Measurements from ENCODE around the gene DAPK1.

Gene DAPK1

GRCh38 chr9:87557996-87558395 is 60.3 kb downstream of the DAPK1 start:
- DNase-seq = no peak
- Histone ChIP-seq H3K36me3 (no peaks in the 10 kb centered on the region), H3K27me3 (no peaks in the 10 kb centered on the region), H3K27ac (no peak overlapping the region), H3K4me3 (no peak overlapping the region), H3K4me1 (no peaks in the 10 kb centered on the region), H3K9me3 (no peaks in the 10 kb centered on the region)
- intact Hi-C loops (cut with DNase I; ENCODE audit: low total_unique reads) = no loop called here
- TF ChIP-seq CTCF (IDR thresholded peaks at IDR 0.05) = no peak

DNA sequence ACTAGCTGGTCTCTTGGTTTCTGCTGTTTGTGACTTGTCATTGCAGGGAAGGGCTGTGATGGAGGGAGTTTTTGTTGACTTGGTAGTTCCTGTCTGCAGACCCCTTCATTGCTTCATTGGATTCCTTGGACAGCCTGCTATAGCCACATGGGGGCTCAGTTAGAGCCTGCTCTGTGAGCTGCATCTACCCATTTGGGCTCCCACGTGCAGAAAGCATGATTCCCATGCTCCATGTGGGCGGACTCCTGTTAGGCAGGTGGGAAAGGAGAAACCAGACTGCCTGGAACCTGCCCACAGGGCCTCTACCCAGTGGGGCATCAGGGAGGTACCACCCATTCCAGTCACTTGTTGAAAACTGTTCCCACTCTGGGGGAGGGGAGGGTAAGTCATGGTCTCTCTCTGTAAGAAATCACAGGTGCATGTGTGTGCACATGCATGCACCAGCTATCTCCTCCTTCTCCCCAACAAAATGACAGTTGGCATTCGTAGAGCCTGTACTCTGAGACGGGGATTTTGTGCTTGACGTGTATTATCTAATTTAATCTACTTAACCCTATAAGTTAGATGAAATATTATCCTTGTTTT is 61.0 kb downstream of the DAPK1 start:
- no peaks in the 10 kb centered on the region for H3K27me3 ChIP-seq
- intact Hi-C loops (cut with DNase I; ENCODE audit: low total_unique reads) = no loop called here
- H3K9me3 ChIP-seq = no peaks in the 10 kb centered on the region
- no peaks in the 10 kb centered on the region for H3K36me3 ChIP-seq
- no peak for TF ChIP-seq CTCF (IDR thresholded peaks at IDR 0.05)
- no peaks in the 10 kb centered on the region for H3K4me1 ChIP-seq
- no peak overlapping the region for H3K27ac ChIP-seq
- no peak for DNase-seq
- no peak overlapping the region for H3K4me3 ChIP-seq

- intact Hi-C loops (cut with DNase I; ENCODE audit: low total_unique reads) = no loop called here
- no peaks in the 10 kb centered on the region for H3K9me3 ChIP-seq
- no peaks in the 10 kb centered on the region for H3K36me3 ChIP-seq
- no peak for DNase-seq
- H3K4me3 ChIP-seq = no peak overlapping the region
- H3K27me3 ChIP-seq = no peaks in the 10 kb centered on the region
- TF ChIP-seq CTCF (IDR thresholded peaks at IDR 0.05) = no peak
- H3K4me1 ChIP-seq = peaks cover 0 to 16% (median 2%) of the 10 kb centered on the region in 4 donors
- no peak overlapping the region for H3K27ac ChIP-seq
These were observed 64.4 kb downstream of the DAPK1 start for GRCh38 chr9:87562062-87562461.

- TF ChIP-seq CTCF (IDR thresholded peaks at IDR 0.05) = no peak
- Histone ChIP-seq H3K27me3 (no peaks in the 10 kb centered on the region), H3K4me1 (peaks cover 0 to 22% (median 5%) of the 10 kb centered on the region in 4 donors)
These were observed 65.0 kb downstream of the DAPK1 start for GRCh38 chr9:87562530-87563170.

DNA sequence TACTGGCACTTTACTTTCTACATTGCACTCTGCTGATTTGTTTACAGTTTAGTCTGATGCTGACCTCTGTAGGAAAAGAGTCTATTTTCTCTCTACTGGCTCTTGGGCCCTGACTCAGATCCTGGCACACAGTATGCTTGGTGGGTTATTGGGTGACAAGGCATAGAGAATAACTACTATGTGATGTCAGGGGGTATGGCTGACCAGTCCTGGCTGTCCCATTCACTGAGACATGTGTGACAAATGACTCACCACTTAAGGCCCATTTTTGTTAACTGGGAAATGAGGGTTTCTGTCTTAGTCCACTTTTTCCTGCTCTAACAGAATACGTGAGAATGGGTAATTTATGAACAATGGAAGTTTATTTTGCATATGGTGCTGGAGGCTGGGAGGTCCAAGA is 66.4 kb downstream of the DAPK1 start:
- H3K4me1 ChIP-seq = peaks cover 0 to 37% (median 8%) of the 10 kb centered on the region in 4 donors
- intact Hi-C loops (cut with DNase I; ENCODE audit: low total_unique reads) = no loop called here
- TF ChIP-seq CTCF (IDR thresholded peaks at IDR 0.05) = no peak
- H3K36me3 ChIP-seq = no peaks in the 10 kb centered on the region
- no peak overlapping the region for H3K27ac ChIP-seq
- H3K4me3 ChIP-seq = no peak overlapping the region
- no peaks in the 10 kb centered on the region for H3K27me3 ChIP-seq
- no peaks in the 10 kb centered on the region for H3K9me3 ChIP-seq
- no peak for DNase-seq

More at GRCh38 chr9:87562530-87563170, 65.0 kb downstream of the DAPK1 start:
- DNase-seq = no peak
- intact Hi-C loops (cut with DNase I; ENCODE audit: low total_unique reads) = no loop called here
- Histone ChIP-seq H3K27ac (no peak overlapping the region), H3K36me3 (no peaks in the 10 kb centered on the region), H3K4me3 (no peak overlapping the region), H3K9me3 (no peaks in the 10 kb centered on the region)

Measured in tibial artery (tissue), 4 donors.